Ammon's horn (tissue), 1 donor: ENCODE data around the gene CCNF.

Experiments
- DNase-seq: peaks from one replicate; pipeline ENCODE4 v3.0.0-alpha.2; 2016; ENCODE audit warnings: low spot score

The CCNF gene

DNA sequence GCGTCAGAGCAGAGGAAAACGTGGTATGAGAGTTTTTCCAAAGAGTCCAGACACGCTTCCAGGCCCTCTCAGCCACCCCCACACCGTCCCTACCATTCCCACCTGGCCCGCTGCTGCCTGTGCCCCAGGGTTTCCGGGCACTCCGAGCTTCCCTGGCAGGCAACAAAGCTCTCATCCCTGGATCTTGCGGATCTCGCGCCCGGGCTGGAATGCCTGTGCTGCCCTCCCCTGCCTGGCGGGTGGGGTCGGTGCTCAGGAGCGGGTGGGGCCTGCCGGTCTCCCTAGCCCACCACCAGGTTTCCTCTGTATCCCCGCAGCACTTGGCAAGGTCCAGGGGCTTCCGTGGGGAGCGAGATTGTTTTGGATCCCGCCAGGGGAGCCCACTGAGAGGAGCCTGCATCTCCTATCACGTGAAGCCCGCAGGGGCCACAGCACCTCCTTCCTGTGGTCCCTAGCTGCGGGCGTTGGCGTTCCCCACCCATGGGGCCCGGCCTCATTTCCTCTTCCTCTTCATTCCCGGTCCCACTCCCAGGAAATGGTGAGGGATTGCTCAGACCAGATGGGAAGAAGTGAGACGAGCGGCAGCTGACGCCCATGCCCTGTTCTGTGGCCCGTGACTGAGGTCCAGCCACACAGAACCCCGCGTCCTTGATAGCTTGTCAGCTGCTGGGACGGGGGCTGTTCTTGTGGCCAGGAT is 56.7 kb downstream of the CCNF start:
- DNase-seq = no peak

DNA sequence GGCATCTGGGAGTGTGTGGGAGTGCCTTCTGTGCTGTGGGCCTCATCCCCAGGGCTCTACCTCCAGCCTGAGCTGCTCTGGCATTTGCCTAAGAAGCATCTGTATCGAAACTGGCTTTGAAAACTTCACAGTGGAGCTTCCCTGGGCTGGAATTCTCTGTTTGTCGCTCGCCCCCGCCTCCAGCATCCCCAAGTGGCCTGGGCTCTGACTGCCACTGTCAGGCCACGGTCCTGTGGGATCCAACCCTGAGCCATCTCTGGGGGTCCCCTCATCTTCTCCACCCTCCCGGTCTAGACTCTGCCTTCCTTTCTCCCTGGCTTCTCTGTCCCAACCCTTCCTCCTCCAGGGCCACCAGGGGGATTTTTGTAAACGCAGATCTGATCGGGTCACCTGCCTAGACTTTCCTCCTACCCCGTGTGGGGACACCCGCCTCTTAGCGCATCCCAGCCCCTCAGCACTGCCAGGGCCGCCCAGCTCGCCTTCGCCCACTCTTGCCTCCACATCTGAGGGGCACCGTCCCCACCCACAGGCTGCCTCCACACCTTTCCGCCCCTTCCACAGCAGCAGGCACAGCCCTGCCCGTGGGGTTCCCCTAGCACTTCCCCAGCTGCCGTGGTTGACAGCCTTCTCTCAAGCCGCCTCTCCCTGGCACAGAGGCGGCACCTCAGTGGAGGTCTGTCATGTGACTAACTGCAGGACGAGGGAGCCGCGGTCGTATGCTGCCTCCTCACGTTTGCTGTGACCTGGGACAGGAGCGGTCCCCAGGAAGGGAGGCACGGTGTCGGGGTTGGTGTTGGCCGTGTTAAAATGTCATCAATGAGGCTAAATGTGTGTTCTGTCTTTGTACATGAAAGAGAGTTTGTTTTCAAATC is 57.6 kb downstream of the CCNF start:
- DNase-seq = peak; percentile 82

DNA sequence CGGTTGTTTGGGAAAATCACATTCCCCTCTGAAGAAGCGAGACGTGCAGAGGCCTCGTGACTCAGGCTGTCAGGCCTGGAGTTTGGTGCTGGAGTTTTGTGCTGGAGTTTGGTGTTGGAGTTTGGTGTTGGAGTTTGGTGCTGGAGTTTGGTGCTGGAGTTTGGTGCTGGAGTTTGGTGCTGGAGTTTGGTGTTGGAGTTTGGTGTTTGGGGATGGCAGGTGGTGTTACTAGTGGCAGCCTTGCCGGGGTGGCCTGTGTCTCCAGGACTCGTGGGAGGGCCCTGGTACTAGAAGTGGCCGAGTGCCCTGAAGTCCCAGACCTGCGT is 58.2 kb downstream of the CCNF start:
- no peak for DNase-seq

DNA sequence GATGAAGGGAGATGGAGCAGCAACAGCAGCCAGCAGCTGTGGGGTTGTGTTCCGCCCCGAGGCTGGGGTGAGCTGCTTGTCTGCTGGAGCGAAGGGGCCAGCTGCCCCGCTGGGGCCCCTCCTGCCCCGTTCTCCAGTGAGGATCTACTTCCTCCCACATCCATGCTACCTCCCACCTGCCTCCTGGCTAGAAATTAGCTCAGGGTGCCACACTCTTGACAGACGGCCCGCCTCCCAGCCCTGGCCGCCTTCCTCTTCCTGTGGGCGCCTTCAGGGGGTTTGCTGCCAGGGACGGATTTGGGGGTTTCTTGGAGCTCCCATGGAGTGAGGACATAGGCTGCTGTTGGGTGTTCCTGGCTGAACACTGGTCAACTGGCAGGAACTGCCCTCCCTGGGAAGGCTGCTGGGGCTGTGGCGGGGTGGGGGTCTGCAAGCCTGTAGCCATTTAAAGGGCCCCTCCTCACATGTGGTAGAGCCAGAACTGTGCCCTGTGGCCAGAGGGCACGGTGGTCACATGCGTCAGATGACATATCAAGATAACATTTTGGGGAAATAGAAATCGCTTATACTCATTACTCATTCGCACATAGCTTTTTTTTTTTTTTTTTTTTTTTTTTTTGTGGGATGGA is 58.8 kb downstream of the CCNF start:
- DNase-seq = no peak

DNA sequence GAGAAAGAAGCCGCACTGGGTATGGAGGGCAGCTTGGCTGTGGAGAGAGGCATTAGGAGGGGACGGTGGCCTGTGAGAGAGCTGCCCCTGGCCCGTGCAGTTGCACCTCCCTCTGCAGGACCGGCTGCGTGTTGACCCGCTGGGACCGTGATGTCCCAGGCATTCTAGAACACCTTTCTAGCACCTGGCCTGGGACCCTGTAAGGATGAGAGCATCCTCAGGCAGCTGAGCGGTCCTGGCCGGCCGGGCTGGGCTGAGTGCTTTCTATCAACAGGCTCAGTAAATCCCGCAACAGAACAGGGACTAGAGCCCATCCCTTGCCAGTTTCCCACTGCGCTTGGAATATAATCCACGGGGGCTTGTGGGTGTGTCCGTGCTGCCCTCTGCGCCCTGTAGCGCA is 60.3 kb downstream of the CCNF start:
- DNase-seq = no peak

DNA sequence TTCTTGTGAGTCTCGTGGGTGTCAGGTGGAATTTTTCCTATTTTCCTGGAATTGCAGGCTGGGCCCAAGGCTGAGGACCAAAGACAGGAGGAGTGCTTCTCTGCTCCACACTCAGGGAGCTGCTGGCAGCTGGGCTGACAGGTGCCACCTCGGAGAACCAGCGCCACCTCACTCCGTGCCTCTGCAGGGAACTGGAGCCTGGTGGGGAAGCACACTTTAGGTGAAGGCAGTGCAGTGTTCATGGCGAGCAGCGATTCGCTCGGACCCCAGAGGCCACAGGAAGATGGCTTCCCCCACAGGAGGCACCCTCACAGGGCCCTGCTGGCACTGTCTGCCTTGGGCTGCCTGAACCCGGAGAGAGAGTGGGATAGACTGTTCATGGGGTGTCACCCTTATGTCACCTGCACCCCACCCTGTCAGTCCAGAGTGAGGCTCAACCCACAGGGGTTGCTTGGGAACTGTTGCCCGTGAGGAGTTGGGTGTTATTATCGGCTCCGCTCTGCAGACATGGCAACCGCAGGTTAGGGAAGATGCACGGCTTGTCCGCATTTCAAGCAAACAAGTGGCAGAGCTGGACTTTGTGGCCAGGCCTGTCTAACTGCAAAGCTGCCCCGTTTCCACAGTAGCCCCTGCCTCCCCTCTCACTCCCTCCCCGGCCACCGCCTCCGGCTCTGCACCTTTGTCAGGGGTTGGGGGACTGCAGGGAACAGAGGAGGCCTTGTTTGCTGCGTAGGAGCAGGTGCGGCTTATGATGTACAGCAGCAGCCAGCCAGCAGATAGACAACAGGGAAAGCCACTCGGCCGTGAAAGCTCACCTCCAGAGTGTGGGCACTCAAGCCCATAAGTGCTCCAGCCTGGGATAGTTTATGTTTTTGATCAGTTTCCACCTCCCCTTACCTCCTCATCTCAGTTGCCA is 61.2 kb downstream of the CCNF start:
- no peak for DNase-seq

DNA sequence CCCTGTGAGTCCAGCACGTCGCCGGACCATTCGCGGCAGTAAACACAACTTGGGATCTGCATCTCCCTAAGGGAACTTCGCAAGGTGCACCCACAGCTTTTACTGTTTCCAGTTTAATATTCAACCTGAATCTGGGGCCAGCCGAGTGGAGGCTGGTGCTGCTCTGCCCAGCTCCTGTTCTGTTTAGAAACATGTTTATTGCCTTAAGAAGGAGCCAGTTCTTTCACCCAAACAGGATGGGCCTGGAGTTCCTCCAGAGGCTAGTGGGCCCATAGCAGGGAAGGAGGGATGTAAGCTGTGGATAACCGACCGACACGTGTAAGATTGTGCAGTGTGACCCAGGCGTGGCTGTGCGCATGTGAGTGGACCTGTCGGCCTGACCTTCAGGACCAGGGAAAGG is 63.0 kb downstream of the CCNF start:
- no peak for DNase-seq

DNA sequence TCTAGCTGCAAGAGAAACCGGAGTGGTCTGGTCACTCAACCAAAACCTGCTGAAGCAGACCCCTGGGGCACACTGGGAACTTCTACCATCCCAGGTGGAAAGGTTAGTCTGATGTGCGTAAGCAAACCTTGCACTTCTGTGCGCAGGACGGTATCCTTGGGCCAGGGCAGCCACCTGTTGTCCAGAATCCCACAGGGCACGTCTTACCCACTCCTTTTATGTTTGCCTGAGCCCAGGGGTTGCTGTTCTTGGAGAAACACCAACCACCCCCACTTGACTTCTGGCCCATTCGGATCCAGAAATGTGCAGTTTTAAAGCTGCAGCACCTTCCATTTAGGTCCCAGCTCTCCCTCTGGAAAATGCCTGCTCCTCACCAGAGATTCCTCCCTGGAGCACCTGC is 64.4 kb downstream of the CCNF start:
- DNase-seq = no peak

DNA sequence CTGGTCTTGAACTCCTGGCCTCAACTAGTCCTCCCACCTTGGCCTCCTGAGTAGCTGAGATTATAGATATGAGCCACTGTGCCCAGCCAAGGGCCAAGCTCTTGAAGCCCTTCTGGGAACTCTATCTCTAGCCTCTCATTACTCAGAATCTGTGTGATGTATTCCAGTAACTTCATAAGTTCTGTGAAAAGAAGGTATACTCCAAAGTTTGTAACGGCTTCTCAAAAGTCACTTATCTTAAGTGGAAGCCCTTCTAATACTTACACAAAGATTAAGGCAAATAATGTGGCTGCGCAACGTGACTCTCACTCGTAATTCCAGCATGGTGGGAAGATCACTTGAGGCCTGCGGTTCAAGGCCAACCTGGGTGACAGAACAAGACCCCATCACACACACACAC is 65.4 kb downstream of the CCNF start:
- DNase-seq = no peak

DNA sequence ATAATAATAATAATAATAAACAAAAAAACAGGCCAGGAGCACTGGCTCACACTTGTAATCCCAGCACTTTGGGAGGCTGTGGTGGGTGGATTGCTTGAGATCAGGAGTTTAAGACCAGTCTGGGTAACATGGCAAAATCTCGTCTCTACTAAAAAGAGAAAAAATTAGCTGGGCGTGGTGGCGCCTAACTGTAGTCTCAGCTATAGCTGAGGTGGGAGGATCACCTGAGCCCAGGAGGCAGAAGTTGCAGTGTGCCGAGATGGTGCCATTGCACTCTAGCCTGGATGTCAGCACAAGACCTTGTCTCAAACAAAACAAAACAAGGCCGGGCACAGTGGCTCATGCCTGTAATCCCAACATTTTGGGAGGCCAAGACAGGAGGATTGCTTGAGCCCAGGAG is 65.8 kb downstream of the CCNF start:
- no peak for DNase-seq

DNA sequence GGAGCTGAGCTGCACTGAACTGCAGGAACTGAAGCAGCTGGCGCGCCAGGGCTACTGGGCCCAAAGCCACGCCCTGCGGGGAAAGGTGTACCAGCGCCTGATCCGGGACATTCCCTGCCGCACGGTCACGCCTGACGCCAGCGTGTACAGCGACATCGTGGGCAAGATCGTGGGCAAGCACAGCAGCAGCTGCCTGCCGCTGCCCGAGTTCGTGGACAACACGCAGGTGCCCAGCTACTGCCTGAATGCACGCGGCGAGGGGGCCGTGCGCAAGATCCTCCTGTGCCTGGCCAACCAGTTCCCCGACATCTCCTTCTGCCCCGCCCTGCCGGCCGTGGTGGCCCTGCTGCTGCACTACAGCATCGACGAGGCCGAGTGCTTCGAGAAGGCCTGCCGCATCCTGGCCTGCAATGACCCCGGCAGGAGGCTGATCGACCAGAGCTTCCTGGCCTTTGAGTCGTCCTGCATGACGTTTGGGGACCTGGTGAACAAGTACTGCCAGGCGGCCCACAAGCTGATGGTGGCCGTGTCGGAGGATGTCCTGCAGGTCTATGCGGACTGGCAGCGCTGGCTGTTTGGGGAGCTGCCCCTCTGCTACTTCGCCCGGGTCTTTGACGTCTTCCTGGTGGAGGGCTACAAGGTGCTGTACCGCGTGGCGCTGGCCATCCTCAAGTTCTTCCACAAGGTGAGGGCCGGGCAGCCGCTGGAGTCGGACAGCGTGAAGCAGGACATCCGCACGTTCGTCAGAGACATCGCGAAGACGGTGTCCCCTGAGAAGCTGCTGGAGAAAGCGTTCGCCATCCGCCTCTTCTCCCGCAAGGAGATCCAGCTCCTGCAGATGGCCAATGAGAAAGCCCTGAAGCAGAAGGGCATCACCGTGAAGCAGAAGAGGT is 67.2 kb downstream of the CCNF start:
- DNase-seq = no peak

DNA sequence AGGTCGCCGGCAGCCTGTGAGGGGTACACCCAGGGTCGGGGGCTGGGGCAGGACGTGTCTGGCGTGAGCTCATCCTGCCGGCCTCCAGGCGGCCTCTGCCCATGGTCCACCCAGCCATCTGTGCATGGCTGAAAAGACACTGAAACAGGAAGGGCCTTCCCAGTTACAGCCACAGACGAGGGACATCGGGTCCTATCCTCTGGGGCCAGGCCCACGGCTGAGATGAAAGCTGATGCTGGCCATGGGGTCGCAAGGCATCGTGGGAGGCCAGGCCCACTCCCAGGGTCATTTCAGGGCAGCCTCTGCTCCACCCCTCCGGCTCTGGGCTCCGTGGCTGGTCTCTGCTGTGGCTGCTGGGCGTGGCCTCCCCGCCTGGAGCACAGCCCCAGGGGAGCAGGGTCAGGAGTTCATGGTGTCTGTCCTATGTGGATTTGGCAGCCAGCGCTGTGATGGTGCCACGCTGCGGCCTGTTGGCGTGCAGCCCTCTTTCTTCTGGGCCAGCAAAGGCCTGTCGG is 67.9 kb downstream of the CCNF start:
- no peak for DNase-seq

DNA sequence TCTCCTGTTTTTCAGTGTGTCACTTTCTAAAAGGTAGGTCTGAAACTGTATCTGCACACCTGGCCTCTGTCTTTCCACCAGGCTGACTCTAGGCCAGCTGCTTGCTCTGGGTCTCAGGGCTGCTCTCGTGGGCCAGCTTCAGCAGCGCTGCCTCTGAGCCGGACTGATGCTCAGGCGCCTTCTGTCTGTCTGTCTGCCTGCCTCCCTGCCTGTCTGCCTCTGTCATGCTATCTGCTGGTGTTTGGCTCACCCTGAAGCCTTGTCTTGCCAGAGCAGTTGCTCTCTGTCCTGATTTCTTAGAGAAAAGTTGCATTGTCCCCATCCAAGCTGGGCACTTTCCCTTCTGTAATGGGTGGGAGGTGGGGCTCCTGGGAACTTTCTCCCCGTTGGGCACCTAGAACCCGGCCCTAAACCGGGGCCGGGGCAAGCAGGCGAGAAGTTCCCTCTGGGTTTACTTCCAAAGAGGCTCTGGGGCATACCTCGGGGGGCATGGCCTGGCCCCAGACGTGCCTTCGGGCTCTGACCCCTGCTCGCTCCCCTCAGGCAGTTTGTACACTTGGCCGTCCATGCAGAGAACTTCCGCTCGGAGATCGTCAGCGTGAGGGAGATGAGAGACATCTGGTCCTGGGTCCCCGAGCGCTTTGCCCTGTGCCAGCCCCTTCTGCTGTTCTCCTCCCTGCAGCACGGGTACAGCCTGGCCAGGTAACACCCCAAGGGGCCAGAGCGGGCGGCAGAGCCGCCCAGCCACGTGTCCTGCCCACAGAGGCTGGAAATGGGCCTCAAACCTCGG is 68.6 kb downstream of the CCNF start:
- DNase-seq = no peak

DNA sequence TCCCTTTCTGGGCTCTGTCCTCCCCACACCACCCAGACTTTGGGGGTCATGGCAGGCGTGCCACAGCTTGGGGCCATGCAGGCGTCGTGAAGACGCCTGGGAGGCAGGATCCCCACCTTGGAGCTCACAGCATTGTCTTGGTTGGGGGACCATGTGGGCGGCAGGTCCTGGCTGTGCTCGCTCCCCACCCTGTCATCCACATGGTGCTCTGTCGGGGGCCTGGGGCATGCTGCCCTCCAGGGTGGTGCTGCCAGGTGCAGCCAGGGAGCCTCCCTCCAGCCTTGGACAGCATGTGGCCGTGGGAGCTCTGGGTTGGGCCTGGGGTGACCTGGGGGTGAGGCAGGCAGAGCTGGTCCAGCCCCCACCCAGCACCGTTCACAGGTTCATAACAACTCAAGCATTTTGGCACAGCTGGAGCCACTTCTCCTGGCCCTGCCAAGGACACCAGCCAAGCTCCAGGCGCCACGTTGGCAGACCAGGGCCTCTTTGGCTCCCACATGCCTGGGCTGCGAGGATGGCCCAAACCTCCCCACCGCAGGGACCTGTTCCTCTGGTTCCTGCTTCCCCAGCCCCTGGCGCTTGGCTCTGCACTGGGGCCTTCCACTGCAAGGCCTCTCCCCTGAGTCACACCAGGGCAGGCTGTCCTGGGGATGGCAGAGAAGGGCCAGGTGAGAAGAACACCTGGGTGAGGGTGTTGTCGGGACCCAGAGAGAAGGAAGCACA is 69.4 kb downstream of the CCNF start:
- DNase-seq = no peak

DNA sequence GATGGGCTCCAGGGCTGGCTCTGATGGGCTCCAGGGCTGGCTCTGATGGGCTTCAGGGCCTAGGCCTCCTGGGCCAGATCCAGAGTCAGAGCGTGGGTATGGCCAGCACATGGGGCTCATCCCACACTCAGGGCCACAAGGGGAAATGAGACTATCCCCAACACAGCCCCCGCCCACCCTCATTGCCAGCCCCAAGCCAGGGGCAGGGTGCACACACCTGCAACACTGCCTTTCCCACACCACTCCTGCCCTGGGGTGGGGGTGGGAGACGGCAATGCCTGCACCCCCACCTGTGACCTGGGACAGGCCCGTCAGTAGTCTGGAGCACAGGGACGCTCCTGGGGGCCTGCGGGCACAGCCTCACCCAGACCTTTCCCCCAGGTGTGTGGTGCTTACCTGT is 70.2 kb downstream of the CCNF start:
- no peak for DNase-seq

DNA sequence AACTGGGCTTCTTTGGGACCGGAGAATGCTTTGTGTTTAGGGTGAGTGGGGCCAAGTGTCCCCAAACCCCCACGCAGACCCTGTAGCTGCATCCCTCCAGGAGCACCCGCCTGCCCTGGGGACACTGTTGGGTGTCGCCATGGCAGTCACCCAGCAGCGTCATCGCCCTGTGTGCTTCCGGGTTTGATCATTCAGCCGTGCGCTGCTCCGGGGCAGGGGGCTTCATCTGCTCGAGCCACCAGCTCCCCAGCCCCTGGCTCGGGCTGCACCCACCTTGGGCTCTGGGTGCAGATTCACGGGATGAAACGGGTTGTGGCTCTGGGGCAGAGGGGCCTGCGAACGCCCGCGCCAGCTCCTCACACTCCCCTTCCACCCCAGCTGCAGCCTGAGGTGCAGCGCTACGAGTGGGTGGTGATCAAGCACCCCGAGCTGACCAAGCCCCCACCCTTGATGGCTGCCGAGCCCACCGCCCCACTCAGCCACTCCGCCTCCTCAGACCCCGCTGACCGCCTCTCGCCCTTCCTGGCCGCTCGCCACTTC is 70.7 kb downstream of the CCNF start:
- no peak for DNase-seq

DNA sequence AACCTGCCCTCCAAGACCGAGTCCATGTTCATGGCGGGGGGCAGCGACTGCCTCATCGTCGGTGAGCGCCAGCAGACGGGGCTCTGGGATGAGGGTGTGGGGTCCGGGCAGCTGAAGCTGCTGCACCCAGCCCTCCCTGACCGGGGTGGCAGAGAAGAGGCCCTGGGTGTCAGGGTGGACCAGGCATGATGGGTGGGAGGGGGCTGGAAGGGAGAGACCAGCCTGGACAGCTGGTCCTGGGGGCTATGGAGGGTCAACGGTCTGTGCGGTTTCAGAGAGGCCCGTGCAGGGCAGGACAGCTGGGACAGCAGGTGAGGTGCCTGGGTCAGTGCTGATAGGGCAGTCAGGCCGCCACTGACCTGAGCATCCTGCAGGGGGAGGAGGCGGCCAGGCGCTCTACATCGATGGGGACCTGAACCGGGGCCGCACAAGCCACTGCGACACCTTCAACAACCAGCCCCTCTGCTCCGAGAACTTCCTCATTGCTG is 71.2 kb downstream of the CCNF start:
- DNase-seq = no peak

DNA sequence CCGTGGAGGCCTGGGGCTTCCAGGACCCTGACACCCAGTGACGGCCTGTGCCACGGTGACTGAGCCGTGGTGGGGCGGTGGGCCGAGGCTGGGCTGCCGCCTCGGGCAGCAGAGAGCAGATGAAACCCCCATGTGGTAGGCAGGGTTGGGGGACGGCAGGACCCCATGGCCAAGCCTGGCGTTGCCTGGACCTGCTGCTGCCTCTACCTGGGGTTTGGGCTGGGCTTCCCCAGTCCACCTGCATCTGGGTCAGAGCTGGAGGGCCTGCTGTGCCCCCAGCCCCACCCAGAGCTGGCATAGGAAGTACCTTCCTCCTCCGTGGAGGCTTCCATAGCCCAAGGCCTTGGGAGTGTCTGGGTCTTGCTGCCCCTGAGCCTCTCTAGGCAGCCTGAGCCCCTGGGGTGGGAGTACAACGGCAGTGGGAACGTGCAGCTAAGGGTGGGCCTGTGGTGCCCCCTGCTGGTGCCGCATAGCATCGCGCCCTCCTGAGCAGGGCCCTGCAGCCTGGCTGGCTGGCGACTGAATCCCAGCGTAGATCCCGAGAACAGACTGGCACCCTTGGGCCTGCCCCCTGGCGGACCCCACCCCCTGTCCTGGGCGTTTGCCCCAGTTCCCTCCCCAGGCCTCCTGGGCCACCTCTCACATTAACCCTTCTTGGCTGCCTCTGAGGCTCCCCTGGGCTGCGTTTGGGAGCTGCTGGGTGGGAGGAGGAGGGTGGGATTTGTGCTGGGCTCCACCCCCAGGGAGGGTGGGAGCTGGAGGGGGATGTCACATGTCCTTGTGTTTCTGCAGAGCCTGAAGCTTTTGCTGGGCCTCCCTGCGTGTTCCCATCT is 71.9 kb downstream of the CCNF start:
- DNase-seq = peak; percentile 94
